Retina (tissue), 1 donor: Measurements from ENCODE around the gene USP32.
"Not testable (repeated sequence)": the region's sequence is repeated elsewhere in the genome, so short reads cannot be mapped to it uniquely, and the experiment has no call there.

Experiments
- DNase-seq: peaks from one replicate; pipeline ENCODE4 v3.0.0-alpha.2; 2016

USP32 gene, protein sequence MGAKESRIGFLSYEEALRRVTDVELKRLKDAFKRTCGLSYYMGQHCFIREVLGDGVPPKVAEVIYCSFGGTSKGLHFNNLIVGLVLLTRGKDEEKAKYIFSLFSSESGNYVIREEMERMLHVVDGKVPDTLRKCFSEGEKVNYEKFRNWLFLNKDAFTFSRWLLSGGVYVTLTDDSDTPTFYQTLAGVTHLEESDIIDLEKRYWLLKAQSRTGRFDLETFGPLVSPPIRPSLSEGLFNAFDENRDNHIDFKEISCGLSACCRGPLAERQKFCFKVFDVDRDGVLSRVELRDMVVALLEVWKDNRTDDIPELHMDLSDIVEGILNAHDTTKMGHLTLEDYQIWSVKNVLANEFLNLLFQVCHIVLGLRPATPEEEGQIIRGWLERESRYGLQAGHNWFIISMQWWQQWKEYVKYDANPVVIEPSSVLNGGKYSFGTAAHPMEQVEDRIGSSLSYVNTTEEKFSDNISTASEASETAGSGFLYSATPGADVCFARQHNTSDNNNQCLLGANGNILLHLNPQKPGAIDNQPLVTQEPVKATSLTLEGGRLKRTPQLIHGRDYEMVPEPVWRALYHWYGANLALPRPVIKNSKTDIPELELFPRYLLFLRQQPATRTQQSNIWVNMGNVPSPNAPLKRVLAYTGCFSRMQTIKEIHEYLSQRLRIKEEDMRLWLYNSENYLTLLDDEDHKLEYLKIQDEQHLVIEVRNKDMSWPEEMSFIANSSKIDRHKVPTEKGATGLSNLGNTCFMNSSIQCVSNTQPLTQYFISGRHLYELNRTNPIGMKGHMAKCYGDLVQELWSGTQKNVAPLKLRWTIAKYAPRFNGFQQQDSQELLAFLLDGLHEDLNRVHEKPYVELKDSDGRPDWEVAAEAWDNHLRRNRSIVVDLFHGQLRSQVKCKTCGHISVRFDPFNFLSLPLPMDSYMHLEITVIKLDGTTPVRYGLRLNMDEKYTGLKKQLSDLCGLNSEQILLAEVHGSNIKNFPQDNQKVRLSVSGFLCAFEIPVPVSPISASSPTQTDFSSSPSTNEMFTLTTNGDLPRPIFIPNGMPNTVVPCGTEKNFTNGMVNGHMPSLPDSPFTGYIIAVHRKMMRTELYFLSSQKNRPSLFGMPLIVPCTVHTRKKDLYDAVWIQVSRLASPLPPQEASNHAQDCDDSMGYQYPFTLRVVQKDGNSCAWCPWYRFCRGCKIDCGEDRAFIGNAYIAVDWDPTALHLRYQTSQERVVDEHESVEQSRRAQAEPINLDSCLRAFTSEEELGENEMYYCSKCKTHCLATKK (N-terminal part only)

DNA sequence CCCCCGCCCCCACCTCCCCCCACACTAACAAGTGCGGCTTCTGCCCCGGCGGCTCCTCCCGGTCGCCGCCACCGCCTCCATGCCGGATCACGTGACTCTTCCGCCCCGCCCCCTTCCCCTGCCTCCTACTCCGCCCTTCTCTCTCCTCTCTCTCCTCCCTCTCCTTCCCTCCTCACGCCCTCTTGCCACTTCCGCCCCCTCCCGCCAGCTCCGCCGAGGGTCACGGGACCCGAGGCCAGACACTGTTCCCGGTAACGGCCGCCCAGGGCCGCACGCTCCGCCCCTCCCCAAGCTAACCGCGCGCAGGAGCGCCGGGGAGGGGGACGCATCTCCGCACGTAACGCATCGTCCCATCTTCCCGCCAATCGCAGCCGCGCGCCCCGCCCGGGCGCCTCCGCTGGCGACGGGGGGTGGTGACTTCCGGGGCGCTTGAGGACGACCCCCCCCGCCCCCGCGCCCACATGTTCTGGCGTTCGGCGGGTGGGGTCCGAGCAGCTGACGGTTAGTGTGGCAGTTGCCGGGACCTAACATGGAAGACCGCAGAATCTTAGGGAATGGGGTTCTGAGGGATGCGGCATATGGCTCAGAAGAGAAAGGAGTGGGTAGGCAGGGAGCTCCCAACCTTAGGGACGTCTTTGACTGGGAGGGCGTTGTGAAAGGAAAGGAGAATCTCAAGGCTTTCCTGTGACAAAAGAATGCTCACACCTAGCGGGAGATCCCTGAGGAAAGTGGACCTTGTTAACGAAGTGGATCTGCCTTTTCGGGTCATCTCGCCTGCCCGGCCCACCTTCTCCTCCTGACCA lies at the start of gene USP32:
Gene USP32, minus strand, starts transcription at position 92 of the 803 bp plus-strand sequence. CDS start 194 bp downstream, outside the sequence.
- peak; percentile 97 for DNase-seq

DNA sequence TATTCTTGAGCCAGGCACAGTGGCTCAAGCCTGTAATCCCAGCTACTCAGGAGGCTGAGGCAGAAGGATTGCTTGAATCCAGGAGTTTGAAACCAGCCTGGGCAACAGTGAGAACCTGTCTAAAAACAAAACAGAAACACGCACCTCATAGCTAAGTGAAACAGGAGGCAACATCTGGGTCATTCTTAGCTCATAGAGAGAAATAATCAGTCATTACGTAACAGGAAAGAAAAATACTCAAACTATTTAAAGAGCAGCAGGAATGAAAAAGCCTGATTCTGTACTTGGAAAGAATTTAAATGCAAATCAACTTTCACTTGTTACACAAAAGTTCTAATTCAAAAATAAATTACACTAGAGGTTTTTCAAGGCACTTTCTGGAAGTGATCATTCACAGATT lies 47.6 kb upstream of the USP32 start:
- no peak for DNase-seq

DNA sequence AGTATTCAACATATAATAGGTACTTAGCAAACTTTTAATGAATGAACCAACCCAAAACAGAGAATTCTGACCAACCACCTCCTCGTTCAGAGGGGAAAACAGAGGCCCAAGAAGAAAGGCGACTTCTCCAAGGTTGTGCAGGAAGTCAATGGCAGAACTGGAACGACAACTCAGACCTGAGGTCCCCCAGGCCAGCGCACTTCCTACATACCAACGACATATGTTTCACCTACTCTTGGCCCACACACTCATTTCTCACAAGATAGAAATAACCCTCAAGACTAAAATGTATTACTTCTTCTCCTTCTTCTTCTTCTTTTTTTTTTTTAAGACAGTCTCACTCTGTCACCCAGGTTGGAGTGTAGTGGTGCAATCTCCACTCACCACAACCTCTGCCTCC lies 44.7 kb upstream of the USP32 start:
- DNase-seq, result no peak

DNA sequence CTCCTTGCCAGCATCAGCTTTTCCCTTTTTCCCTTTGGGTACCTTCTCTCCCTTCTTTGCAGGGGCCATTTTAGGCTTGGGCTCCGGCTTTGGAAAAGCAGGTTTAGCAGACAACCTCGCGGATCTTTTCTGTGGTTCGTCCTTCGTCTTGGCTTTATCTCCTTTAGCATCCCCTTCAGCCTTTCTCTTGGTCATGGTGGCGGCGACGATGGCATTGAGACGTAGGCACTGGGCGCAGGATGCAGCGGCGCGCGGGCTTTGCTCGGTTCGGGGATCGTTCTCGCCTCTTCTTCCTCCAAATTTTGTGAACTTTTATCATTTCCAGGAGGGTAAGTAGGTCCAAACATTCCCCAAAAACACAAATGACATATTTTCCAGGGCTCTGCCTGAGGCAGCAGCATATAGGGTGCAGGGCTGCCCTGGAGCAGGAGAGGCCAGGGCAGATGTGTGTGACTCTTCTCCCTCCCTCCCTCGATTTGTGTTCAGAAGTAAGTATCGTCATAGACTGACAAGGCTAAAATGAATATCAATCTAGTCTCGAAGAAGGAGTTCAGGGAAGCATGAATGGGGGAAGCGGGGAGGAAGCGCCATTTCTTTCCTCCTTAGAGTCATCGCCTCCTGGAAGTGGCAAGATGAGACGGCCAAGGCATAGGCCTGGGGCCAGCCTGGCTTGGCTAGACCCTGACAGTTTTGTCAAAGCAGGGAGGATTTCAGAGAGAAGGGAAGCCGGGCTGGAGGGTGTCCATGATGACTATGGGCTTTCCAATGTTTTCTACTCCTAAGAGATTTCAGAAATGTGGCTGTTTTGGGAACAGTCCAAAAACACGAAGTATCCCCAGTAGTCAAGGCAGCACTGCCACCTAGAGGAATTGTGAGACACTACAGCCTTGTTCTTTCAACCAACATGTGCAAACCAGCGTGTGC lies 43.6 kb upstream of the USP32 start:
- peak; percentile 75 for DNase-seq

DNA sequence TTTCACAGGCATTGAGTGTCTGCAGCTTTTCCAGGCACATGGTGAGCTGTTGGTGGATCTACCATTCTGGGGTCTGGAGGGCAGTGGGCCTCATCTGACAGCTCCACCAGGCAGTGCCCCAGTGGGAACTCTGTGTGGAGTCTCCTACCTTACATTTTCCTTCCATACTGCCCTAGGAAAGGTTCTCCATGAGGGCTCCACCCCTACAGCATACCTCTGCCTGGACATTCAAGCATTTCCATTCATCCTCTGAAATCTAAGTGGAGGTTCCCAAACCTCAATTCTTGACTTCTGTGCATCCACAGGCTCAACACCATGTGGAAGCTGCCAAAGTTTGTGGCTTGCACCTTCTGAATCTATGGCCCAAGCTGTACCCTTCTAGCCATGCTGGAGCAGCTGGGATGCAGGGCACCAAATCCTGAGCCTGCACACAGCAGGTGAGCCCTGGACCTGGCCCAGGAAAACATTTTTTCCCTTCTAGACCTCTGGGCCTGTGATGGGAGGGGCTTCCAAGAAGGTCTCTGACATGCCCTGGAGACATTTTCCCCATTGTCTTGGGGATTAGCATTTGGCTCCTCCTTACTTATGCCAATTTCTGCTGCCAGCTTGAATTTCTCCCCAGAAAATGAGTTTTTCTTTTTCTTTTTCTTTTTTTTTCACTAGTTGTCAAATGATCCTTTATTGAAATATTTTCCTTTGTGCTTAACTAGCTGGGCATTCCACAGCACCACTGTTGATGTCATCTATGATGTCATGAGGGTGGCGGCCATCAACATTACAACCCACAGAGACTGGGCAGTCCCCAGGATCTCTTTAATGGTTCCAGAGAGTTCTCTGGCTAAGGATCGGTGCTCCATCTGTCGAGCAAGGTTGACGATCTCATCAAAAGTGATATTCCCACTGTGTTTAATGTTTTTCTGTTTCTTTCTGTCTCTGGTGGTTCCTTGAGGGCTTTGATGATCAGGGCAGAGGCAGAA lies 41.4 kb upstream of the USP32 start:
- DNase-seq, result not testable (repeated sequence)

DNA sequence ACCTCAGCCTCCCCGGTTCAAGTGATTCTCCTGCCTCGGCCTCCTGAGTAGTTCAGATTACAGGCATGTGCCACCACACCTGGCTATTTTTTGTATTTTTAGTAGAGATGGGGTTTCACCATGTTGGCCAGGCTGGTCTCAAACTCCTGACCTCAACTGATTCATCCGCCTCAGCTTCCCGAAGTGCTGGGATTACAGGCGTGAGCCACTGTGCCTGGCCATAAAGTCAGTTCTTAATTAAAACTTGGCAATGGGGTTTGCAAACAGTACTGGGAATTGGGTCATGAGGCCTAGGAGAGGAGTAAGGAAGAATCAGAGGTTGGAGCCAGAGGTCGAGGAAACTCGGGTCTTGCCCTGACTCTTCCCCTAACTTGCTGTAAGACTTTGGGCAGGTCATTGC lies 38.6 kb upstream of the USP32 start:
- DNase-seq, result not testable (repeated sequence)

DNA sequence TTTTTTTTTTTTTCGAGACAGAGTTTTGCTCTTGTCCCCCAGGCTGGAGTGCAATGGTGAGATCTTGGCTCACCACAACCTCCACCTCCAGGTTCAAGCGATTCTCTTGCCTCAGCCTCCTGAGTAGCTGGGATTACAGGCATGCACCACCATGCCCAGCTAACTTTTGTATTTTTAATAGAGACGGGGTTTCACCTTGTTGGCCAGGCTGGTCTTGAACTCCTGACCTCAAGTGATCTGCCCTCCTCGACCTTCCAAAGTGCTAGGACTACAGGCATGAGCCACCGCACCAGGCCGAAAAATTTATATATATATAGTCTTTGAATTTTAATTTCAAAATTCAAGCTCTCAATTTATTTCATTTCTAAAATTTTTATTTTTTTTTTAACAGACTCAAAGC lies 36.6 kb upstream of the USP32 start:
- DNase-seq, result not testable (repeated sequence)

DNA sequence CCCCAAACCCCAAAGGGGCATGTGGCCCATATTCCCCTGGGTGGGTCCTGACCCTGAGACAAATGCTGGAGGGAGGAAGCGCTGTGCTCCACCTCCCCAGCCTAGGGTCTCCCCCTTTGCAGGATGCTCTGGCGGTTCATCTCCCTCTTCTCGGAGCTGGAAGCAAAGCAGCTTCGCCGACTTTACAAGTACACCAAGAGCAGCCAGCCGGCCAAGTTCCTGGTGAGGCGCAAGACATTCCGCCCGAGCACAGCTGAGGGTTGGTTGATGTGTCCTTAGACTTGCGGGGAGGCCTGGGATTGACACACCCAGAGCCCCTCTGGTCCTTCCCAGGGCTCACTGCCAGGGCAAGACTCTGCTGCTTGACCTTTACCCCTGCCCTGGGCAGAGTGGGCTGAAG lies 34.7 kb upstream of the USP32 start:
- no peak for DNase-seq

DNA sequence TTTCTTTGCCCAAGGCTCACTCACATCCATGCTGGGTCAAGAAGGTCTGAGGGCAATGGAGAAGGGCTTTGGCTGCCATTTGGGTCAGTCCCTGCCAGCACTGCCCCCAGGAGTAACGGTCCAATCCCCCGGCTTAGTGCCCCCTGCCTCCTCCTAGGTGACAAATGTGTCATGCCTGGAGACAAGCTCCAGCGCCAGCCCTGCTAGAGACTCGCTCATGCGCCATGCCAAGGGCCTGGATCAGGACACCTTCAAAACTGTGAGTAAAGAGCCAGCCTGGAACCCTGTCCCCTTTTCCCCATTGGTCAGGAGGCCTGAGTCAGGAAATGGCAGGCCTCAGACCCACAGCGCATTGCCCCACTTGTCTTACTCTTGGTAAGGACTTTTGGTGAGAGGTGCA lies 33.7 kb upstream of the USP32 start:
- DNase-seq, result no peak

DNA sequence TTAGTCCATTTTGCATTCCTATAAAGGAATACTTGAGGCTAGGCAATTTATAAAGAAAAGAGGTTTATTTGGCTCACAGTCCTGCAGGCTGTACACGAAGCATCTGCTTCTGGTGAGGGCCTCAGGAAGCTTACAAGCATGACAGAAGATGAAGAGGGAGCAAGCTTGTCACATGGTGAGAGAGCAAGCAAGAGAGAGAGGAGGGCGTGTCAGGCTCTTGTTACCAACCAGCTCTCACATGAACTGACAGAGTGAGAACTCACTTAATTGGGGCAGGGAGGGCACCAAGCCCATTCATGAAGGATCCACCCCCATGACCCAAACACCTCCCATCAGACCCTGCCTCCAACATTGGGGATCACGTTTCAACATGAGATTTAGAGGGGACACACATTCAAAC lies 31.9 kb upstream of the USP32 start:
- no peak for DNase-seq

DNA sequence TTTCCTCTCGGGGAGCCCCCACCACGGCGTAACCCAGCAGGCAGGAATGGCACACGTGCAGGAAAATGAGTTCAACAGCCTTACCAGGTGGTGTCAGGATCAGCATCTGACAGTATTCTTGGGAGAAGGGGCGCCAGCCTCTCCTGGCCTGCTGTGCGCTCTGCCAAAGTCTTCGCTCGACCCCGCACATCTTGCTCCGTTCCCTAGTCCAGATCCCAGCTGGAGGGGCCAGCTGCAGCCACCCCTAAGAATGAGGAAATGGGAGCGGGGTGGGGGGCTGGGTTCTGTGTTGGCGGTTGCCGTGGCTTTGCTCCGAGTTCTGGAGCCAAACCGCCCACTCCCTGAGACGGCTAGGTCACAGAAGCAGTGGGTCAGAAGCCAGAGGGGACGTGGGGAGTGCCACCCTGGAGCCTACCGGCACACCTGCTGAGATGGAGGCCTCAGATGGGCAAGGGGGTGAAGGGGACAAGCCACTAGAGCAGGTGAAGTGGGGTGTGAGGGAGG lies 30.3 kb upstream of the USP32 start, which contains the start of gene CHCT1:
Gene CHCT1, plus strand, starts transcription at position 328 of the 504 bp plus-strand sequence. Its CDS starts 104 bp downstream, at position 432.
- DNase-seq, result no peak

DNA sequence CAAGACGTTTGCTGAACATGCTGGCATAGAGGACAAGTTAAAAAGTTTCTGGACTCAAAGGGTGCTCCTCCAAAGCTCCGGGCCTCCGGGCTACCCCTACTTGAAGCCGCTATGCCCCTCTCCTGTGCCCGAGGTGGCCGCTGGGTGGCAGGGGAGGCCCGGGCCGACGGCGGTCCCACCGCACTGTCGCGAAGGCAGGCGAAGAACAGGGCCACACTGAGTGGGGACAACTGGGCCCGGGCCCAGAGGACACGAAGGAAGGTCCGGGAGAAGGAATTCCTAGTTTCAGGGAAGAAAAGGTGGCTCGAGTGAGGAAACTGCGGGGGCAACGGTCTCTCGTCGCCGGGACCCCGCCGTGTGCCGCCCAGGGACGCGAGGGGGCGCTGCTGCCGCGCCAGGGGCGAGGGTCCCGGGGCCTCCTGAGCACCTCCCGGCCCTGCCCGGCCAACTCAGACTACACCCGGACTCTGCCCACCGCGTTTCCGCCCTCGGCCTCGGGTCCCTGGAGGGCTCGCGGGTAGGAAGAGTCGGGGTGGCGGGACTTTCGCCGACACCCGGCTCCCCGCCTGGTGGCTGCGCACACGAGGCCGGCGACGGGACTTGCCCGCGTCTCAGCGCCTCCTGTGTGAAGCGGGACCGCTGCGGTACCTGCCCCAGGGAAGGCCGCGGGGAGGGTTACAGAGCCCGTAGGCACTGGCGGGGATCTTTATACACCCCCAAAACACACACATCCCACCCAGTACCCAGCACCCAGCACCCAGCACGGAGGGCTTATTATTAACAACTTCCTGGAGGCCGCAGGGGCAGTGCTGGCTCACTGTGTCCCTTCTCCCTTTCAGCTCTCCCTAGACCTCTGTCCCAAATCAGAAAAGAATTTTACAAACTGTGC lies 29.6 kb upstream of the USP32 start:
- peak; percentile 93 for DNase-seq

DNA sequence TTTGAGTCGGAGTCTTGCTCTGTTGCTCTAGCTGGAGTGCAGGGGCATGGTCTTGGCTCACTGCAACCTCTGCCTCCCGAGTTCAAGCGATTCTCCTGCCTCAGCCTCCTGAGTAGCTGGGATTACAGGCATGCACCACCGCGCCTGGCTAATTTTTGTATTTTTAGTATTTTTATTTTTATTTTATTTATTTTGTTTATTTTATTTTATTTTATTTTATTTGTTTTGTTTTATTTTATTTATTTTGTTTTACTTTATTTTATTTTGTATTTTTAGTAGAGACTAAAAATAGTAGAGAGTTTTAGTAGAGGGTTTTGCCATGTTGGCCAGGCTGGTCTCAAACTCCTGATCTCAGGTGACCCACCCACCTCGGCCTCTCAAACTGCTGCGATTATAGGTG lies 27.9 kb upstream of the USP32 start:
- DNase-seq, result not testable (repeated sequence)

DNA sequence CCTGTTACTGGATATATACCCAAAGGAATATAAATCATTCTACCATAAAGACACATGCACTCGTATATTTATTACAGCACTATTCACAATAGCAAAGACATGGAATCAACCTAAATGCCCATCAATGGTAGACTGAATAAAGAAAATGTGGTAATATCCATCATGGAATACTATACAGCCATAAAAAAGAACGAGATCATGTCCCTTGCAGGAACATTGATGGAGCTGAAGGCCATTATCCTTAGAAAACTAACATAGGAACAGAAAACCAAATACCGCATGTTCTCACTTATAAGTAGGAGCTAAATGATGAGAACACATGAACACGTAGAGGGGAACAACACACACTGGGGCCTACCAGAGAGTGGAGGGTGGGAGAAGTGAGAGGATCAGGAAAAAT lies 27.1 kb upstream of the USP32 start:
- DNase-seq, result not testable (repeated sequence)

DNA sequence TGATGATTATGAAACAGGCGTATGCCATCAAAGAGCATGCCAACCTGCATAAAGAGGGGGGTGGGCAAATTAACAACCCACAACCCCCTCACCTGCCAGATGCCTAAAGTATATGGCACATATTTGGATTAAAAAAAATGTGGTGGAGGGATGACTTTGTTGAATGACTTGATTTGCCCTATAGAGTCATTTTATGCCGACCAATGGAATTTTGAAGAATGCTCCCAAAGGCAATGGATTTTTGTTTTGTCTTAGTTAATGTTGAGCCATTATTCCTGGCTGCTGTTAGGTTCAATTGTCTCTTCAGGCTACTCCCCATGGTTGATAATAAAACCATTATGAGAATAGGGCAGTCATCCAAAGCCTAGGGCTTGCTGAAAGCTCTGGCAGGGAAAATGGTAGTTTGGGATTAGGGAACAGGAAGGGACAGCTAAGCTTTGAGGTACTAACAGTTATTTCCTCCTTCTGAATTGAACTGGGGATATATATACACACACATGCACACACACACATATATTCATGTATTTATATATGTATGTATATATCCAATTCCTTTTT lies 24.5 kb upstream of the USP32 start:
- DNase-seq, result no peak

DNA sequence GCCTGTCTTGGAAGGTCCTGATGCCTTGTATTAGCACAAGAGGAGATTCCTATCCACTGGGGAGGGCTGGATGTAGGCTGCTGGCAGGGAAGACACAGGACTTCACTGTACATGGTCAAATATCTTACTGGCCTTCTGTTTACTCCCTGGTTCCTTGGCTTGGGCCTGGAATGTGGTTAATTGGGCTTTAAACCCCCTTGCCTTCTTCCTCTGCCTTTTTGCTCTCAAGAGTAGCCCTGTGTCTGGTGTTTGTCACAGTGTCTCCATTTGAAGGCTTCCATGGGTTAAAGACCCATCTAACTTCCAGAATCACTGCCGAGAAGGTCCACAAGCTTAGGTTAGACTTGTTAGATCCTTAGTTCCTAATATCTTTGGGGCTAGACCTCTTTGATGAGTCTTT lies 23.2 kb upstream of the USP32 start:
- no peak for DNase-seq

DNA sequence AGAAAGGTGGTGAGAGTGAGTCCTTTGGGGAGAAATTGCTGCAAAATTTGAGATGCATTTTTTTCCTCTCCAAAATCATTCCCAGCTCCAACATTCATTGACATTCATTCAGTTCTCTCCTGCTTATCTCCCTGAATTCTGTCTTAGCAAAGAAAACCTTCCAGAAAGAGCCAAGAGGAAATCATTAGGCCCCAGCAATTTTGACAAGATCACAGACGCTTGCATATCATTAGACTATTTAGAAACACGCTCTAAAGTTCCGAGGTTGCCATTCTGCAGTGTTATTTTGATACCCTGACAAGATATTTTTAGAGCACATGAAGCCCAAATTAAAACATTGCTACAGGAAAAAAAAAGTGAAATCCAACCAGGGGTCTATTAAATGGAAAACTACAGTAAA lies 20.8 kb upstream of the USP32 start:
- no peak for DNase-seq

DNA sequence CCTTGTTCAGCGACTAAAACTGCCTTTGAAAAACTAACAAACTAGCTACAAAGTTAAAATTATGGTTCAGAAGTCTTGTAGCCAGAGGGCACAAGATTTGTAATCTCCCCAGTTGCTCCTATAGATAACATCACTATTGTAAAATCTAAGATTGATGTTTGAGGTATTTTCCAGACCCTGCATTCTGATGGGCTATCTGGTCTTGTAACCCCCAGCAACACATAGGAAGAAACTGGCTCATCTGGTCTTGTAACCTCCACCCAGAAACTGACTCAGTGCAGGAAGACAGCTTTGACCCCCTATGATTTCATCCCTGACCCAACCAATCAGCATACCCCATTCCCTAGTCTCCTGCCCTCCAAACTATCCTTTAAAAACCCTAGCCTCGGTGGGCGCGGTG lies 18.1 kb upstream of the USP32 start:
- DNase-seq, result no peak
